Keratinocyte (primary cell): ENCODE results near the gene TENM3. TPM values are rescaled to one million over a fixed set of nuclear protein-coding genes. Genes with fewer than 3 reads are reported as not detected.

ENCODE experiments used
- DNase-seq: peaks from one replicate; pipeline ENCODE4 v3.0.0-alpha.2; 2011; ENCODE audit warnings: low read depth, missing footprints, low spot score
- FAIRE-seq: peaks from 2 replicates; lab custom pipeline; 2011; peaks lifted over from hg19 to GRCh38; lab: Jason Lieb, UNC
- H2AFZ ChIP-seq: 2 replicates; pipeline ENCODE4 v1.6.0; 2012; ENCODE audit warnings: low read length, control low read depth, inconsistent platforms; ENCODE audit not compliant: control insufficient read depth
- H3K27ac ChIP-seq: 2 replicates; pipeline ENCODE4 v1.5.1; 2011; ENCODE audit warnings: low read length; ENCODE audit not compliant: control insufficient read depth, insufficient read depth
- H3K27me3 ChIP-seq: 3 replicates; pipeline ENCODE4 v1.6.0; 2011; ENCODE audit warnings: low read length; ENCODE audit not compliant: control insufficient read depth, insufficient read depth; ENCODE audit errors: extremely low read depth
- H3K36me3 ChIP-seq, 2 experiments: 2 replicates in 1 of 2; 3 replicates in 1 of 2; pipeline ENCODE4 v1.5.1; 2011; ENCODE audit warnings: low read length in 2 of 2, mild to moderate bottlenecking in 1 of 2; ENCODE audit not compliant: control insufficient read depth in 2 of 2, insufficient read depth in 2 of 2; ENCODE audit errors: extremely low read depth in 1 of 2
- H3K4me1 ChIP-seq: 3 replicates; pipeline ENCODE4 v1.5.1; 2011; ENCODE audit warnings: low read length; ENCODE audit not compliant: control insufficient read depth, insufficient read depth; ENCODE audit errors: extremely low read depth
- H3K4me2 ChIP-seq: 3 replicates; pipeline ENCODE4 v1.6.0; 2011; ENCODE audit warnings: low read depth, low read length; ENCODE audit not compliant: control insufficient read depth, insufficient read depth; ENCODE audit errors: extremely low read depth
- H3K4me3 ChIP-seq, 3 experiments: fragments of 200-600 bp in 1 of 3; sonication (generic) in 1 of 3; 2 replicates in 2 of 3; 3 replicates in 1 of 3; pipeline ENCODE4 v1.5.1; 2011 to 2016; ENCODE audit warnings: low read length in 3 of 3, mild to moderate bottlenecking in 3 of 3, control low read depth in 2 of 3, inconsistent platforms in 1 of 3, low read depth in 1 of 3, mixed read lengths in 1 of 3, mixed run types in 1 of 3, moderate library complexity in 1 of 3; ENCODE audit not compliant: control insufficient read depth in 2 of 3, insufficient read depth in 2 of 3; ENCODE audit errors: extremely low read depth in 1 of 3
- H3K79me2 ChIP-seq: 2 replicates; pipeline ENCODE4 v1.6.0; 2012; ENCODE audit warnings: low read length; ENCODE audit not compliant: control insufficient read depth, insufficient read depth
- H3K9ac ChIP-seq: 3 replicates; pipeline ENCODE4 v1.6.0; 2011; ENCODE audit warnings: low read length; ENCODE audit not compliant: control insufficient read depth, insufficient read depth; ENCODE audit errors: extremely low read depth
- H3K9me1 ChIP-seq: 3 replicates; pipeline ENCODE4 v1.6.0; 2011; ENCODE audit warnings: low read length; ENCODE audit not compliant: control insufficient read depth, insufficient read depth; ENCODE audit errors: extremely low read depth
- H3K9me3 ChIP-seq: 2 replicates; pipeline ENCODE4 v1.5.1; 2012; ENCODE audit warnings: low read depth, low read length; ENCODE audit not compliant: control insufficient read depth
- H4K20me1 ChIP-seq: 3 replicates; pipeline ENCODE4 v1.6.0; 2011; ENCODE audit warnings: low read length; ENCODE audit not compliant: control insufficient read depth, insufficient read depth; ENCODE audit errors: extremely low read depth
- EZH2 ChIP-seq: IDR thresholded peaks from one replicate; pipeline ENCODE4 v1.6.1; 2012; ENCODE audit warnings: inconsistent platforms, mild to moderate bottlenecking, low read length, moderate library complexity
- dilution Hi-C: fragments of 300-500 bp; cut with MboI; formaldehyde crosslinking; loops from one replicate; pipeline ENCODE4 v1.7.0; 2020; ENCODE audit warnings: low sequenced_read_pairs; ENCODE audit not compliant: extremely low pct_ligation_motif_present
- polyA plus RNA-seq, 5 experiments: library from polyadenylated mRNA; depleted of rRNA in 3 of 5; stranded (reverse) in 3 of 5; stranded (forward) in 1 of 5; unstranded in 1 of 5; fragments of >200 nt; gene quantifications; 1 replicate in 1 of 5; 2 replicates in 3 of 5; 3 replicates in 1 of 5; pipeline versions ENCODE4 v1.2.1 to v1.2.3, GENCODE V29; 2011 to 2012; ENCODE audit warnings: missing spikeins in 2 of 5, low read depth in 1 of 5, low replicate concordance in 1 of 5
- TF ChIP-seq, protein P1 (sequence below), 3 experiments: IDR thresholded peaks in 1 of 3; conservative IDR thresholded peaks in 1 of 3; optimal IDR thresholded peaks in 1 of 3; 2 replicates in 2 of 3; 3 replicates in 1 of 3; pipeline versions ENCODE3 to v1.5.1; 2011; ENCODE audit warnings: low read length in 3 of 3, mild to moderate bottlenecking in 3 of 3, moderate library complexity in 2 of 3, control low read depth in 1 of 3, inconsistent platforms in 1 of 3; ENCODE audit not compliant: insufficient read depth in 2 of 3; ENCODE audit errors: extremely low read depth in 1 of 3

Gene TENM3
- polyA plus RNA-seq, 1 donor (not counting 4 experiments of a cell fraction or from before 2014, with no cell fraction given) = 17.0 TPM

- Histone ChIP-seq H2AFZ (no peak overlapping the region), H3K9me1 (no peaks in the 10 kb centered on the region), H3K79me2 (no peaks in the 10 kb centered on the region), H3K4me3 (no peak overlapping the region), H3K9me3 (no peaks in the 10 kb centered on the region), H4K20me1 (no peaks in the 10 kb centered on the region), H3K4me1 (no peaks in the 10 kb centered on the region), H3K27me3 (no peaks in the 10 kb centered on the region), H3K36me3 (no peaks in the 10 kb centered on the region), H3K27ac (no peak overlapping the region), H3K9ac (no peak overlapping the region), H3K4me2 (no peak overlapping the region)
- no peak for TF ChIP-seq EZH2
- TF ChIP-seq, protein P1, sequence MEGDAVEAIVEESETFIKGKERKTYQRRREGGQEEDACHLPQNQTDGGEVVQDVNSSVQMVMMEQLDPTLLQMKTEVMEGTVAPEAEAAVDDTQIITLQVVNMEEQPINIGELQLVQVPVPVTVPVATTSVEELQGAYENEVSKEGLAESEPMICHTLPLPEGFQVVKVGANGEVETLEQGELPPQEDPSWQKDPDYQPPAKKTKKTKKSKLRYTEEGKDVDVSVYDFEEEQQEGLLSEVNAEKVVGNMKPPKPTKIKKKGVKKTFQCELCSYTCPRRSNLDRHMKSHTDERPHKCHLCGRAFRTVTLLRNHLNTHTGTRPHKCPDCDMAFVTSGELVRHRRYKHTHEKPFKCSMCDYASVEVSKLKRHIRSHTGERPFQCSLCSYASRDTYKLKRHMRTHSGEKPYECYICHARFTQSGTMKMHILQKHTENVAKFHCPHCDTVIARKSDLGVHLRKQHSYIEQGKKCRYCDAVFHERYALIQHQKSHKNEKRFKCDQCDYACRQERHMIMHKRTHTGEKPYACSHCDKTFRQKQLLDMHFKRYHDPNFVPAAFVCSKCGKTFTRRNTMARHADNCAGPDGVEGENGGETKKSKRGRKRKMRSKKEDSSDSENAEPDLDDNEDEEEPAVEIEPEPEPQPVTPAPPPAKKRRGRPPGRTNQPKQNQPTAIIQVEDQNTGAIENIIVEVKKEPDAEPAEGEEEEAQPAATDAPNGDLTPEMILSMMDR (optimal IDR thresholded peaks at IDR 0.05 in 1 of 3, IDR thresholded peaks at IDR 0.05 in 1 of 3, conservative IDR thresholded peaks at IDR 0.05 in 1 of 3; ENCODE audit: extremely low read depth in 1 of 3, insufficient read depth in 2 of 3, low read length in 3 of 3) = no peak
- dilution Hi-C loops = no loop called here
- no peak for DNase-seq
- no peak for FAIRE-seq
These were observed 95.5 kb downstream of the TENM3 start for GRCh38 chr4:182338746-182339145.

DNA sequence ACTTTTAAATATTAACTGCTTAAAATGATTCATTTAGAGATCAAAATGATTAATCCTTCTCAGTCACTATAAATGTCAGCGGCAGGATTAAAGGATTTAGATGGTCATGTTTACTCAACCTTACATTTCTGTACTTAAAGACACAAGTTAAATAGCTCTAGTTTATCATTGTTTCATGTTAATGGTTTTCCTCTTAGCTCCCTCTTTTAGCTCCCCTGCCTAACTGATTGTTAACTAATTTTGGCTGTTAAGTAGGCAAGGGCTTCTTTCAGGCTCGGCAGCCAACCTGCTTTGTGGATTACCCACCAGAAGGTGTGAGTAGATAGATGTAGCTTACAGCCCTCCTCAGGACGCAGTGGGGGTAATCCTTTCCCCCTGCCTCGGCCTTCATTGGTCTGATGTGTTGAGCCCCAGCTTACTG is 96.0 kb downstream of the TENM3 start:
- Histone ChIP-seq H3K36me3 (no peaks in the 10 kb centered on the region), H3K9me1 (no peaks in the 10 kb centered on the region), H3K9me3 (no peaks in the 10 kb centered on the region), H3K4me2 (no peak overlapping the region), H3K79me2 (no peaks in the 10 kb centered on the region), H3K4me3 (no peak overlapping the region), H3K27ac (no peak overlapping the region), H3K9ac (no peak overlapping the region), H3K4me1 (no peaks in the 10 kb centered on the region), H2AFZ (no peak overlapping the region), H4K20me1 (no peaks in the 10 kb centered on the region), H3K27me3 (no peaks in the 10 kb centered on the region)
- no peak for FAIRE-seq
- no peak for DNase-seq
- TF ChIP-seq, protein P1 (optimal IDR thresholded peaks at IDR 0.05 in 1 of 3, IDR thresholded peaks at IDR 0.05 in 1 of 3, conservative IDR thresholded peaks at IDR 0.05 in 1 of 3; ENCODE audit: extremely low read depth in 1 of 3, insufficient read depth in 2 of 3, low read length in 3 of 3) = no peak
- TF ChIP-seq EZH2 = no peak
- dilution Hi-C loops = no loop called here
